GM19238 (cell line): ENCODE results near the gene HPSE.

Experiments
- DNase-seq: peaks from one replicate; pipeline ENCODE4 v3.0.0; 2011; ENCODE audit warnings: low spot score; ENCODE audit not compliant: insufficient read length

HPSE gene

GRCh38 chr4:83334425-83335241 is at the start of gene HPSE:
Gene HPSE (minus strand): TSS chr4:83334848. CDS start chr4:83334782, 66 bp downstream.
- peak; percentile 71 for DNase-seq

GRCh38 chr4:83382850-83383249 is 48.2 kb upstream of the HPSE start:
- DNase-seq, result no peak

DNA sequence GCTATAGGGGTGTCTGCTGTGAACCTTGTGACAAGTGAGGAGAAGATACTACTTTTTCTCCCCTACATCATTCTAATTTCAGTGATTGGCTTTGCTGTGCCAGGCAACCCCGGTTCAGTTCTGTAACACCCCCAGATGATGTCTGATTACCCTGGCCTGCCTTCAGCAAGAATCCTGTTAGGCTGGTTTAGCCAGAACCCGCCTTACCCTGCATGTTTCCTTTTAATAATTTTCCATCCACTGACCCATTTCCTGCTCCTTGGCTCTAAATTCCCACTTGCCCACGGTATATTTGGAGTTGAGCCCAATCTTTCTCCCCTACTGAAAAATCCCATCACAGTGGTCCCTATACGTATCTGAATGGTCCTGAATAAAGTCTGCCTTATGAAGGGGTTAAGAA is 46.5 kb upstream of the HPSE start:
- no peak for DNase-seq

GRCh38 chr4:83378419-83378818 is 43.8 kb upstream of the HPSE start:
- DNase-seq, result no peak

GRCh38 chr4:83372931-83373330 is 38.3 kb upstream of the HPSE start:
- no peak for DNase-seq

DNA sequence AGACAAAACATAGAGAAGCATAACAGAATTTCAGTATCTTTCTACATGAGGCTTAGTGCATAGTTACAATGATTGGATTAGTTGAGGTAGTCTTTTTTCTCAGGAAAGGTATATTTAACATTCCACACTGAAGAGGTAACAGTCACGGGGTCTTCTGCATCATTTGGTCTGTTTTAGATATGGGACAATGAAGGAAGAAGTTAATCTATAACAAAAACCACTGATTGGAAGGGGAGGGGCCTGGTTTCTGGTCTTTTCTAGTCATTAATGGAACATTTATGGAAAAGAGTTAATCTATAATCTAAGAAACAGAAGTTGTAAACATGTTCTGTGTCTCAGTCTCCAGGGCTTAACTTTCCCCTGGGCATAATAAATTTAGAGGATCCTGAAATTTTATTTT is 37.3 kb upstream of the HPSE start:
- no peak for DNase-seq

DNA sequence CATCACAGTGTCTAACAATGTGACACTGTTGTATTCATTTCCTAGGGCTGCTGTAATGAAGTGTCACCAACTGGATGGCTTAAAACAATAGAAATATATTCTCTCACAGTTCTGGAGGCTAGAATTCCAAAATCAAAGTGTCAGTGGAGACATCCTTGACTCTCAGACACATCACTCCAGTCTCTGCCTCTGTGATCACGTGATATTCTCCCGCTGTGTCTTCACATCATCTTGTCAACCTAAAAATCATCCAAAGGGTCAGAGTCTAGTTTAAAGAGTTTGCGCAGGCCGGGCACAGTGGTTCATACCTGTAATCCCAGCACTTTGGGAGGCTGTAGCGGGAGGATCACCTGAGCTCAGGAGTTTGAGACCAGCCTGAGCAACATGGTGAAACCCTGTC is 36.6 kb upstream of the HPSE start:
- no peak for DNase-seq

GRCh38 chr4:83370640-83370906 is 35.9 kb upstream of the HPSE start:
- DNase-seq, result no peak

DNA sequence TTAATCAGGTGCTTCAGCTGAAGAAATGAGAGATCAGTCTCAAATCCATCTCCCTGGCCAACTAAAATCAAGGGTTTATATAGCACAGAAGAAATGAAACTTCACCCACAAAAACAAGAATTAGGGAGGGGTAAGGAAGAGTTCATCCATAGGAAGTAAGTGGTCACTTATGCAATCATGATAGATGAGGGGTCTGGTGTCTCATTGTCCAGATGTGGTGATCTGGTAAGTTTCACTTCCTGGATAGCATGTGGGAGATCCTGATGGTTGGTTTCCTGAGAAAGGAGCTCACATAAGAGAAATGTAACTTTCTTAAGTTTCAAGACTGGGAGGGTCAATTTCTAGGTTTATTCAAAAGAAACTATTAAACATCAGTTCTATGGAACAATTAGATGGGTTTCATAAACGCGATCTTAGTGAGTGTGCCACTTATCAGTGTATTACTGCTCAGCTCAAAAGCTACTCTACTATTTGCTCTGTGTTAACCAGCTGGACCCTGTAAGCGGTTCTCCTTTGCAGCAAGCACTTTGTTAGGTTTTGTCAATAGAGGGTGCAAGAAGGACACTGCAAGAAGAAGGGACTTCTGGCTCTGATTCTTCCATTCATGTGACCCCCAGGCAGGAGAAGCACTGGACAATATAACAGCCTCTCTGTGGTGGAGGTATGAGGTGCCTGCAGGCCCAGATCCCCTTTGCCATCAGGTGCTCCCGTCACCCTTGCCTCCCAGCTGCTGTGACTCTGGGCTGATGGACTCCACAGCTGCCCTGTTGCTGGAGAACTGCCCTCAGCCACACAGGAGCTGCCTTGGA is 35.4 kb upstream of the HPSE start:
- DNase-seq, result no peak

DNA sequence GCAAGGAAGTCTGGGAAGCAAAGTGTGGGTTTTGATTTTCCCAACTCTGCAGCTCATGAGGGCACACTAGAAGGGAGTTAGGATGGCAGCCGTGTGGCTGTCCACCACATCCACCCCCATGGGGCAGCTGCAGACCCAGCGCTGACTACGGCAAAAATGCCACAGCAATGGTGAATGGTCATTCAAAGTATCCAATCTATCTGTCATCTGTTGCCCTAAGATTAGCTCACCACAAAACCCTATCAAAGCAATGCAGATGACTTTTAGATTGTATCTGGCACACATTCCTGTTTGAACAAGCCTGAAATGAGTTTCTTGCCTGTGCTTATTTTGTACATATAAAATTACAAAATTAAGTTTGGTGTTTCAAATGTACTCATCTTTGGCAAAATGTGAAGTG is 29.7 kb upstream of the HPSE start:
- DNase-seq, result no peak

DNA sequence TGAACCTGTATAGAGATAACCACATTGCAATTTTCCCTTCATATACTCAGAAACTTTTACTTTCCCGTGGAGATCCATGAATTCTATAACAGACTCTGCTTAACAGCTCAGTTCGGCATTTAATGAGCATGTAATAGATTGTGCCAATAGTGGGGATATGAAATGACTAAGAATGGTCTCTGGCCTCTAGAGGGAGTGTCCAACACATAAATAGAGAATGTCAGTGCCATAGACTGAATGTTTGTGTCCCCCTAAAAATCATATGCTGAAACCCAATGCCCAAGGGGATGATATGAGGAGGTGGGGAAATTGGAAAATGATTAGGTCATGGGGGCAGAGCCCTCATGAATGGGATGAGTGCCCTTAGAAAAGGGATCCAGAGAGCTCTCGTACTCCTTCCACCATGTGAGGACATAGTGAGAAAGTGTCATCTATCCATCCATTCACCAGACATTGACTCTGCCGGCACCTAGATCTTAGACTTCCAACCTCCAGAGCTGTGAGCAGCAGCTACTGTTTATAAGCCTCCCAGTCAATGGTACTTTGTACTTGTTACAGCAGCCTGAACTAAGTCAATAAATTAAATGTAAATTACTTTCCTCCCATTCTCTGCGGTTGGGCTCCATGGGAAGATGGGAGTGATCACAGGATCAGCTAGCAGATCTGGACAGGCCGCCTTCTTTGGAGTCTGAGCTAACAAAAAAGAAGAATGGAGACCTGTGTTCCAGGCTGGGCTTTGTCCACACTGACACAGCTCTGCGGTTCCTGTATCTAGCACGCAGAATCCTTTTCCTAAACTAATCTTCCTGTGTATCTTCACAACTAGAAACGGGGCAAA is 28.1 kb upstream of the HPSE start:
- no peak for DNase-seq

GRCh38 chr4:83361416-83362103 is 26.9 kb upstream of the HPSE start:
- DNase-seq, result no peak

GRCh38 chr4:83360018-83360417 is 25.4 kb upstream of the HPSE start:
- DNase-seq, result no peak

GRCh38 chr4:83358410-83358809 is 23.8 kb upstream of the HPSE start:
- no peak for DNase-seq

GRCh38 chr4:83356899-83357661 is 22.4 kb upstream of the HPSE start:
- no peak for DNase-seq

GRCh38 chr4:83353516-83353915 is 18.9 kb upstream of the HPSE start:
- no peak for DNase-seq

- no peak for DNase-seq
Measured at GRCh38 chr4:83348074-83348473, 13.4 kb upstream of the HPSE start.

DNA sequence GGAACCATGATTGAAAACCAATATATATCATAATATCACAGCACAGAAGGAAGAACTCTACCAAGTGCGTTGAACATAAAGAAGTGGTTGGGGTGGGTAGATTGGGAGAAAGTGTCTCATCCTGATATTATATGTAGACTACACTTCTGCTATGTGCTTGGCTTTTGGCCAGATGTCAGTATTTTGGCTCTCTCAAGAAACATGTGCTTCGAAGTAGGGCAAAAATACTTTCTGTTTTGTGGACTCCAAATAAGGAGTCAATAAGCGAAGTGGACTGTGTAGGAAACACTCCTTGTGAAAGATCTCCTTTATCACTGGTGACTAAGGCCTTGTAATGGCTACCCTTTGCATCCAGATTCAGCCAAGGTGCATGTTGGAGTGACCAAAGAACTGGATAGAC is 7.8 kb upstream of the HPSE start:
- DNase-seq, result no peak

GRCh38 chr4:83340692-83341343 is 6.2 kb upstream of the HPSE start:
- no peak for DNase-seq

GRCh38 chr4:83339573-83339972 is 4.9 kb upstream of the HPSE start:
- no peak for DNase-seq
